HuH-7.5 (cell line): Measurements from ENCODE around the gene JTB.
A peak's percentile ranks its signal among the peaks of the same experiment; 100 is the strongest.

Experiments used
- DNase-seq: peaks from one replicate; pipeline ENCODE4 v3.0.0; 2011; ENCODE audit warnings: low spot score

JTB gene

GRCh38 chr1:153978274-153978909 is 918 bp upstream of the JTB start:
- no peak for DNase-seq

DNA sequence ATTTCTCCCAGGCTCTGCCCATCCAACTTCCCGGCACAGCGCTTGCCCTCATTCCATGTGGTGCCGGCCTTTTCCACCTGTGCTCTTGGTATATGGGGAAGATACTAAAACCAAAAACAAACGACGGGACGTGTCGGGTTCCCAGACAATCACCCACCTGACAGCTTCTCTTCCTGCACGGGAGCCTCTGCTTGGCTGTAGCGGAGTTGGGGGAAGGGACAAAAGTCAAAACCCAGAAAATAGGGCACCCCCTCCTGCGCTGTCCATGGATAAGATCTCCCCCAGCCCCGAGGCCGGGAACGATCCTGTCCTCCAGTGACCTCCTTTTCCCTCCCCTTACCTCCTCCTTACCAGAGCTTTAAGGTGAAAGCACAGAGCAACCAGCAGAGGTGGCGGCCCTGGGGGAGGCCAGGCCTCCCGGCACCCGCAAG is 640 bp downstream of the JTB start:
- no peak for DNase-seq

- no peak for DNase-seq
Measured at GRCh38 chr1:153973525-153973924, 3.9 kb downstream of the JTB start.

DNA sequence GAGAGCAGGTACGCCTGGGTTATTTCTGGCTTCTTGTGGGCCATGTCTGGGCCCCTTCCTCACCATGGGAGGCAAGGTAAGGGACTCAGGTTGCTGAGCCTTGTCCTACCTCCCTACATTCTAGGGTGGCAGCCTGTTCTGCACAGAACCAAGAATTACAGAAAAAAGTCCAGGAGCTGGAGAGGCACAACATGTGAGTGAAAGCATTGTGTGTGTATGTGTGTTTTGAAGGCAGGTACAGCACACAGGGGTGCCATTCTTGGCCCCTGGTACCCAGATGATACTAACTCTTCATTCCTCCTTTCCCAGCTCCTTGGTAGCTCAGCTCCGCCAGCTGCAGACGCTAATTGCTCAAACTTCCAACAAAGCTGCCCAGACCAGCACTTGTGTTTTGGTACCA is 4.4 kb downstream of the JTB start:
- DNase-seq, result no peak

DNA sequence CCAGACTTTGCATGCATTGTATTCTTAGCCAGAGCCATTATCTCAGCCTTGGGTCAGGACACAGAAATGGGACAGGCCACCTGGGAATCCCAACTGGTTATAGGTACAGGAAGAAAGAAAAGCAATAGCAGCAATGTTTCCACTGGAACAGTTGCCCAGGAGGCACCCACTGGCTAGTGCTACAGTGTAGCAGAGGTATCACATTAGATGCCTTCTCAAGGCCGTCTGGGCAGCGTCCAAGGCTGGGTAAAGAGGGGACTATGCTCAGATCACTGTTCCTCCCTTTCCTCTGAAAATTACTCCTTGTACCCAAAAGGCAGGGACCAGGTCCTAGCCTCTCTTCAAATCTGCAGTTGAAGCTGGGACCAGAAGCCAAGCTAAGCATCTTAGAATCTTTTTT is 7.1 kb downstream of the JTB start:
- DNase-seq, result no peak

GRCh38 chr1:153968972-153969371 is 8.5 kb downstream of the JTB start:
- no peak for DNase-seq

DNA sequence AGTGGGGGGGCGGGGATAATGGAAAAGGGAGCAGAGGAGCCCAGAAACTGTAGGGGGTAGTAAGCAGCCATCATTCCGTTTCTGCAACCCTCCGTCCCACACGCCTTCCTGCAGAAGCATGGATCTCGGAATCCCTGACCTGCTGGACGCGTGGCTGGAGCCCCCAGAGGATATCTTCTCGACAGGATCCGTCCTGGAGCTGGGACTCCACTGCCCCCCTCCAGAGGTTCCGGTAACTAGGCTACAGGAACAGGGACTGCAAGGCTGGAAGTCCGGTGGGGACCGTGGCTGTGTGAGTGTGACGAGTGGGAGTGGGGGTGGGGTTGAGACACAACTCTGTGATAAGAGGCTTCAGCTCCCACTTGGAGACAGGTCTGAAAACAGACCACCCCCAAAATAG is 9.1 kb downstream of the JTB start:
- no peak for DNase-seq

- DNase-seq, result no peak
Measured at GRCh38 chr1:153968000-153968363, 9.5 kb downstream of the JTB start.

- DNase-seq, result peak; percentile 86
Measured at GRCh38 chr1:153967107-153967999, 10.1 kb downstream of the JTB start, which contains the start of gene CREB3L4. CREB3L4 (plus strand) TSS chr1:153967902; CDS start chr1:153968526, 624 bp downstream.

GRCh38 chr1:153963850-153964331 is 13.6 kb downstream of the JTB start:
- no peak for DNase-seq

- DNase-seq, result peak; percentile 97
Measured at GRCh38 chr1:153963030-153963849, 14.2 kb downstream of the JTB start, which contains the start of gene SLC39A1. SLC39A1 (minus strand) TSS chr1:153963537; CDS start chr1:153962715, 822 bp downstream.

GRCh38 chr1:153962088-153963029 is 15.1 kb downstream of the JTB start:
- no peak for DNase-seq

DNA sequence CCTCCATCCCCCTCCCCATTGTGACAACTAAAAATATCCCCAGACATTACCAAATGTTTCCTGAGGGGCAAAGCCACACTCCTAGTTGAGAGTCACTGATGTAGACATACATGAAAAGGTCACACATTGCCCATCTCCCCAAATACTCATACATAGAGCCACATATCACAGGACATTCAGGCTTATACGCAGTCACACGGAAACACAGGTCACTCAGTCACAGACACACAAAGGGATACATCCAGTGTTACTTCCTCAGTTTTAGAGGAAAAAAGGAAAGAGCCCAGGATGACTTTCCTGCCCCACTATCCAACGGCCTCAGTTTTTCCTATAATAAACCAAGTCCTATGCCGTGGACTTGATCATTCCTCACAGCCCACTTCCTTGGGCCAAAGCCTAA is 16.1 kb downstream of the JTB start:
- DNase-seq, result no peak

- no peak for DNase-seq
Measured at GRCh38 chr1:153960206-153960605, 17.3 kb downstream of the JTB start.

GRCh38 chr1:153959454-153959853 is 18.0 kb downstream of the JTB start:
- DNase-seq, result no peak

GRCh38 chr1:153958961-153959260 is 18.6 kb downstream of the JTB start:
- no peak for DNase-seq

- DNase-seq, result peak; percentile 99
Measured at GRCh38 chr1:153958111-153958960, 19.1 kb downstream of the JTB start, which contains the start of gene CRTC2. CRTC2 (minus strand) TSS chr1:153958612; CDS start chr1:153958497, 115 bp downstream.

DNA sequence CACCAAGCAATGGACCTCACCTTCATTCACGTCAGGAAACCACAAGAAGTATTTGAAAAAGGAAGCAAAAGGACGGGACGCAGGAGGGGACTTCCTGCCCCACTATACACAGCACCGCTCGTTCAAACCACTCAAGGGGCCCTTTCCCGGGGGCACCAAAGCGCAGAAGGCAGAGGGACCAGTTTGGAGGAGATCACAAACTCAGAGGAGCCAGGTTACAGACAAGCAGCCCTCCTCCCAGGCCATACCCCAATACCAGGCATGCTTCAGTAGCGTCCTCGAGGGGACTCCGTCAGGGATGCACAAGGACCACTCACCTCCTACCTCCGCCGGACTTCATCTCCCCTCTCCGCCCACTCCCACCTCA is 19.7 kb downstream of the JTB start:
- no peak for DNase-seq

GRCh38 chr1:153956997-153957715 is 20.3 kb downstream of the JTB start:
- no peak for DNase-seq

DNA sequence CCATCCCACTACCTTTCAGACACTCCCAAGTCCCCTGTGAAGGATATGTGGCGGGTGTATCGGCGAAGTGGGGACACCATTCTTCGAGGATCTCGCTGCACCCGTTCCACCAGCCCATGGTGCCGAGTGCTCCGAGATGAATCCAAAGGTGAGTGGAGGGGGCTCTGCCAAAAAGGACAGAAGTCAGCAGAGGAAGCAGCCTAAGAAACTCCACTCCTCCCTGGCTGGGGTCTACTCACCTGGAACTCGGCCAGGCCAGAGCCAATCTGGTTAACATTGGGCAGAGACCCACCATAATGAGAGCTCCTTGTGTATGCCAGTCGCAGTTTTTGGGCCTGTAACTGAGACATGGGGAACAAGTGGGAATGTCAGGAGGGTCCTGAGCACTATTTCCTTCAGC is 22.6 kb downstream of the JTB start:
- no peak for DNase-seq
